Endothelial cell (in vitro differentiated cells): Measurements from ENCODE around the gene KRTAP25-1. TPM values are rescaled to one million over a fixed set of nuclear protein-coding genes. Genes with fewer than 3 reads are reported as not detected.

Source experiments
- DNase-seq: peaks from one replicate; pipeline ENCODE4 v3.0.0; 2021; ENCODE audit warnings: low spot score
- H3K27ac Mint-ChIP-seq: one replicate; pipeline ENCODE4 v1.8.0; 2021; ENCODE audit warnings: mixed read lengths, inconsistent platforms; ENCODE audit not compliant: unreplicated experiment
- H3K27me3 Mint-ChIP-seq: one replicate; pipeline ENCODE4 v1.8.0; 2021; ENCODE audit warnings: mild to moderate bottlenecking, moderate library complexity, mixed read lengths, inconsistent platforms; ENCODE audit not compliant: unreplicated experiment
- H3K36me3 Mint-ChIP-seq: one replicate; pipeline ENCODE4 v1.8.0; 2021; ENCODE audit warnings: mild to moderate bottlenecking, low read depth, mixed read lengths, inconsistent platforms; ENCODE audit not compliant: unreplicated experiment
- H3K4me1 Mint-ChIP-seq: one replicate; pipeline ENCODE4 v1.8.0; 2021; ENCODE audit warnings: mild to moderate bottlenecking, mixed read lengths, inconsistent platforms; ENCODE audit not compliant: unreplicated experiment
- H3K4me3 Mint-ChIP-seq: one replicate; pipeline ENCODE4 v1.8.0; 2021; ENCODE audit warnings: mild to moderate bottlenecking, mixed read lengths, inconsistent platforms; ENCODE audit not compliant: unreplicated experiment
- H3K9me3 Mint-ChIP-seq: one replicate; pipeline ENCODE4 v1.8.0; 2021; ENCODE audit warnings: mixed read lengths, inconsistent platforms; ENCODE audit not compliant: unreplicated experiment
- total RNA-seq: library from RNA; stranded (reverse); fragmentation: NEBNext Ultra II Directional; extraction: Animal tissue kit (Norgen Biotek cat#: 25700); gene quantifications from one replicate; pipeline ENCODE4 v1.2.1, GENCODE V29; 2021; ENCODE audit not compliant: unreplicated experiment
- TF ChIP-seq, protein P1 (sequence below): fragments of 200-600 bp; sonication (generic); IDR thresholded peaks from one replicate; pipeline ENCODE4 v1.5.0; 2021; ENCODE audit warnings: antibody characterized with exemption; ENCODE audit not compliant: unreplicated experiment

The KRTAP25-1 gene
- total RNA-seq, 1 donor from 2014 or later = not detected

GRCh38 chr21:30315701-30316100, 26.4 kb upstream of the KRTAP25-1 start:
- TF ChIP-seq, protein P1, sequence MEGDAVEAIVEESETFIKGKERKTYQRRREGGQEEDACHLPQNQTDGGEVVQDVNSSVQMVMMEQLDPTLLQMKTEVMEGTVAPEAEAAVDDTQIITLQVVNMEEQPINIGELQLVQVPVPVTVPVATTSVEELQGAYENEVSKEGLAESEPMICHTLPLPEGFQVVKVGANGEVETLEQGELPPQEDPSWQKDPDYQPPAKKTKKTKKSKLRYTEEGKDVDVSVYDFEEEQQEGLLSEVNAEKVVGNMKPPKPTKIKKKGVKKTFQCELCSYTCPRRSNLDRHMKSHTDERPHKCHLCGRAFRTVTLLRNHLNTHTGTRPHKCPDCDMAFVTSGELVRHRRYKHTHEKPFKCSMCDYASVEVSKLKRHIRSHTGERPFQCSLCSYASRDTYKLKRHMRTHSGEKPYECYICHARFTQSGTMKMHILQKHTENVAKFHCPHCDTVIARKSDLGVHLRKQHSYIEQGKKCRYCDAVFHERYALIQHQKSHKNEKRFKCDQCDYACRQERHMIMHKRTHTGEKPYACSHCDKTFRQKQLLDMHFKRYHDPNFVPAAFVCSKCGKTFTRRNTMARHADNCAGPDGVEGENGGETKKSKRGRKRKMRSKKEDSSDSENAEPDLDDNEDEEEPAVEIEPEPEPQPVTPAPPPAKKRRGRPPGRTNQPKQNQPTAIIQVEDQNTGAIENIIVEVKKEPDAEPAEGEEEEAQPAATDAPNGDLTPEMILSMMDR = no peak
- Mint-ChIP-seq H3K36me3 (no peaks in the 10 kb centered on the region), H3K9me3 (no peaks in the 10 kb centered on the region)

GRCh38 chr21:30306884-30307283, 17.6 kb upstream of the KRTAP25-1 start:
- DNase-seq = no peak
- Mint-ChIP-seq H3K4me1 (peaks cover 4% of the 10 kb centered on the region), H3K27me3 (peaks cover 3% of the 10 kb centered on the region), H3K4me3 (no peak overlapping the region), H3K9me3 (no peaks in the 10 kb centered on the region), H3K27ac (no peak overlapping the region), H3K36me3 (no peaks in the 10 kb centered on the region)
- TF ChIP-seq, protein P1 = no peak

More at GRCh38 chr21:30315701-30316100, 26.4 kb upstream of the KRTAP25-1 start:
- Mint-ChIP-seq H3K4me3 (no peak overlapping the region), H3K27ac (no peak overlapping the region), H3K4me1 (peaks cover 7% of the 10 kb centered on the region), H3K27me3 (no peaks in the 10 kb centered on the region)
- no peak for DNase-seq

GRCh38 chr21:30305136-30305535, 15.8 kb upstream of the KRTAP25-1 start:
- no peaks in the 10 kb centered on the region for H3K9me3 Mint-ChIP-seq
- H3K4me3 Mint-ChIP-seq = no peak overlapping the region
- peaks cover 3% of the 10 kb centered on the region for H3K27me3 Mint-ChIP-seq
- TF ChIP-seq, protein P1 = no peak
- H3K27ac Mint-ChIP-seq = no peak overlapping the region
- H3K36me3 Mint-ChIP-seq = no peaks in the 10 kb centered on the region
- peaks cover 4% of the 10 kb centered on the region for H3K4me1 Mint-ChIP-seq
- DNase-seq = no peak

DNA sequence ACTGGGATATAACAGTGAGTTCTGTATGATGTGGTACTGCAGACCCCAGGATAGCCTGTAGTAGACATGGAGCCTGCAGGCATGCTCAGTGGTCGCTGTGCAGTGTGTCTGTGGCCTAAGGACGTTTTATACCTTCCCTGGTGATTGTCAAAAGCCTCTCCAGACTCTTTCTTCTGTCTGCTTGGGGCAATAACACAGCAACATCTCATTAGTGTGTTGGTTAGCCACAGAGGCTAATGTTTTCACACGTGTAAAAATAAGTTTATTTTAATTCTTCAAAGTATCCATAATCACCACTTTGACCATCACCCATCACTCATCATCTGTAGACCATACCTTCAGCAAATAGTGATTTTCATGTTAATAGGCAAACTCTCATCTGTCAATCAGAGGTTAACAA, 6.5 kb downstream of the KRTAP25-1 start, which contains the start of gene KRTAP24-1:
Gene KRTAP24-1, minus strand, starts transcription at position 101 of the 400 bp plus-strand sequence. Its CDS starts 18 bp downstream, at position 83.
- Mint-ChIP-seq H3K27me3 (no peaks in the 10 kb centered on the region), H3K4me3 (no peak within 1 kb of the TSS), H3K36me3 (no peaks in the 10 kb centered on the region), H3K27ac (no peak within 1 kb of the TSS), H3K9me3 (no peaks in the 10 kb centered on the region), H3K4me1 (peaks cover 5% of the 10 kb centered on the region)
- TF ChIP-seq, protein P1 = no peak
- DNase-seq = no peak

- Mint-ChIP-seq H3K4me3 (no peak overlapping the region), H3K9me3 (no peaks in the 10 kb centered on the region), H3K36me3 (no peaks in the 10 kb centered on the region), H3K4me1 (peaks cover 22% of the 10 kb centered on the region), H3K27ac (no peak overlapping the region), H3K27me3 (peaks cover 2% of the 10 kb centered on the region)
- DNase-seq = no peak
- TF ChIP-seq, protein P1 = no peak
Measured at GRCh38 chr21:30271611-30272010, 17.7 kb downstream of the KRTAP25-1 start.
